NCI-H2107 treated with DMSO at 0.1 percent for 48 hours (cell line): ENCODE data around the gene CHCHD3.
A peak's percentile ranks its signal among the peaks of the same experiment; 100 is the strongest.

ENCODE experiments used
- DNase-seq: peaks from one replicate; lab custom pipeline; 2025; ENCODE audit not compliant: unreplicated experiment; lab: John Stamatoyannopoulos, UW

CHCHD3 gene

GRCh38 chr7:133079296-133079695 lies 2.6 kb downstream of the CHCHD3 start:
- no peak for DNase-seq

- DNase-seq, result no peak
These were observed 4.5 kb downstream of the CHCHD3 start for GRCh38 chr7:133077394-133077793.

GRCh38 chr7:133076142-133076541 lies 5.7 kb downstream of the CHCHD3 start:
- DNase-seq, result no peak

GRCh38 chr7:133071506-133071905 lies 10.4 kb downstream of the CHCHD3 start:
- DNase-seq, result no peak

- DNase-seq, result peak; percentile 48
These were observed 11.3 kb downstream of the CHCHD3 start for GRCh38 chr7:133070562-133070961.

GRCh38 chr7:133065301-133065700 lies 16.6 kb downstream of the CHCHD3 start:
- DNase-seq, result no peak

GRCh38 chr7:133064082-133064820 lies 17.6 kb downstream of the CHCHD3 start:
- no peak for DNase-seq

- no peak for DNase-seq
These were observed 20.1 kb downstream of the CHCHD3 start for GRCh38 chr7:133061792-133062191.

GRCh38 chr7:133061357-133061756 lies 20.5 kb downstream of the CHCHD3 start:
- no peak for DNase-seq

GRCh38 chr7:133060004-133060403 lies 21.9 kb downstream of the CHCHD3 start:
- no peak for DNase-seq

GRCh38 chr7:133059263-133059662 lies 22.6 kb downstream of the CHCHD3 start:
- no peak for DNase-seq

GRCh38 chr7:133056370-133057238 lies 25.3 kb downstream of the CHCHD3 start:
- DNase-seq, result no peak

GRCh38 chr7:133054162-133054840 lies 27.6 kb downstream of the CHCHD3 start:
- no peak for DNase-seq

- no peak for DNase-seq
These were observed 28.5 kb downstream of the CHCHD3 start for GRCh38 chr7:133053321-133053891.

- DNase-seq, result no peak
These were observed 29.1 kb downstream of the CHCHD3 start for GRCh38 chr7:133052826-133053225.

- no peak for DNase-seq
These were observed 29.5 kb downstream of the CHCHD3 start for GRCh38 chr7:133052401-133052756.

GRCh38 chr7:133051719-133052400 lies 30.0 kb downstream of the CHCHD3 start:
- DNase-seq, result no peak

GRCh38 chr7:133051066-133051465 lies 30.8 kb downstream of the CHCHD3 start:
- DNase-seq, result peak; percentile 48

GRCh38 chr7:133050200-133050995 lies 31.5 kb downstream of the CHCHD3 start:
- DNase-seq, result no peak

- DNase-seq, result no peak
These were observed 33.3 kb downstream of the CHCHD3 start for GRCh38 chr7:133048589-133048988.
